HG02798 (cell line): ENCODE data around the gene AP5Z1.

ENCODE experiments used
- ATAC-seq: cut with Tn5 transposase; IDR thresholded peaks from one replicate; pipeline ENCODE4 v1.9.1; 2021; ENCODE audit warnings: mild to moderate bottlenecking; ENCODE audit not compliant: unreplicated experiment, poor library complexity

Gene AP5Z1

DNA sequence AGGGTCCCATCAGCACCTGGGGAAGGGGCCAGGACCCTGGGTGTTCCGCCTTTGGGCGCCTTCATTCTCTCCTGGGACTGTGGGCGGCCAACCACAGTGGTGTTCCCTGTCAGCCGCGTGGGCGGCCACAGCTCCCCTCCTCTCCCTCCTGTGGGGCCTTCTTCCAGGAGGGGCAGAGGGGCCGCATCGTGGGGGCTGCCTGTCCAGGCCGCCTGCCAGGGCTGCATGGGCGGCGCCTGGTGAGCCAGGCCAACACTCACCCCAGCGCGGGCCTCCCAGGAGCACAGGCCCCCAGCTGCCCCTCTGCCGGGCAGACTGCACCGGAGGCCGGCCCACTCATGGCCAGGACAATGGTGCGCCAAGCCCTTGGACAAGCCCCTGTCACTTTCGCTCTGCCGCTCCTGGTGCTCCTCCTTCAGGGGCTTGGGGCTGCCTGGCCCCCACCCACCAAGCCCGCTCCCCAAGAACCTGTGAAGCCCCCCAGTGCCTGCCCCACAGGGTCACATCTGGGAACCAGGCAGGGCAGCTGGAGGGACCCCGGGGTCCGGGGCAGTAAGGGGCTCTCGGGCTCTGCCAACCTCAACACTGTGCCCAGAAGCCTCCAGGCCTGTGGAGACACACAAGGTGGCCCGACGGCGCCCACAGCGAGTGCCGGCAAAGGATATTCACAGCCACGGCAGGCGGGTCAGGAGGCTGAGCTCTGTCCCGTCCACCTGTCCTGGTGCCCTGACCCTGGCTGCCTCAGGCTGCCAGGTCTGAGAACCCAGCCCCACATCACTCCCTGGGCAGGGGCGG is 42.8 kb downstream of the AP5Z1 start:
- no peak for ATAC-seq

- ATAC-seq, result no peak
These were observed 44.4 kb downstream of the AP5Z1 start for GRCh38 chr7:4819560-4820404.

GRCh38 chr7:4820405-4820966 is 45.1 kb downstream of the AP5Z1 start:
- ATAC-seq, result no peak

- ATAC-seq, result no peak
These were observed 45.6 kb downstream of the AP5Z1 start for GRCh38 chr7:4820967-4821471.

DNA sequence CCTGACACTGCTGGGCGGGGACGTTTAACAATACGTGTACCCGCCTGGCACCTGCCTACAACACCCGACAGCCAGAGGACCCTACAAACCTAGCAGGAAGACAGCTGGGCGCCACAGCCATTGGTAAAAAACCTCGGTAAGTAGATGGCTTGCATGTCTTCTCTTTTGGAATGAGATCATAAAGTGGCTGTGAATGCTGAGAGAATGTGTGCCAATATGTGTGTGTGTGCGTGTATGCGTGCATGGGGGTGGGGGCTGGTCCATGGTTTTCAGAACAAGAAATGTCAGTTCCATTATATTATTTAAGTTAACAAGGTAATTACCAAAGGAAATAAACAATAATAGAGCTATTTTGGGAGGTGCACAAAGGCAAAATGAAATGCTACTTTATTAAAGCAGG is 47.3 kb downstream of the AP5Z1 start:
- ATAC-seq, result no peak

DNA sequence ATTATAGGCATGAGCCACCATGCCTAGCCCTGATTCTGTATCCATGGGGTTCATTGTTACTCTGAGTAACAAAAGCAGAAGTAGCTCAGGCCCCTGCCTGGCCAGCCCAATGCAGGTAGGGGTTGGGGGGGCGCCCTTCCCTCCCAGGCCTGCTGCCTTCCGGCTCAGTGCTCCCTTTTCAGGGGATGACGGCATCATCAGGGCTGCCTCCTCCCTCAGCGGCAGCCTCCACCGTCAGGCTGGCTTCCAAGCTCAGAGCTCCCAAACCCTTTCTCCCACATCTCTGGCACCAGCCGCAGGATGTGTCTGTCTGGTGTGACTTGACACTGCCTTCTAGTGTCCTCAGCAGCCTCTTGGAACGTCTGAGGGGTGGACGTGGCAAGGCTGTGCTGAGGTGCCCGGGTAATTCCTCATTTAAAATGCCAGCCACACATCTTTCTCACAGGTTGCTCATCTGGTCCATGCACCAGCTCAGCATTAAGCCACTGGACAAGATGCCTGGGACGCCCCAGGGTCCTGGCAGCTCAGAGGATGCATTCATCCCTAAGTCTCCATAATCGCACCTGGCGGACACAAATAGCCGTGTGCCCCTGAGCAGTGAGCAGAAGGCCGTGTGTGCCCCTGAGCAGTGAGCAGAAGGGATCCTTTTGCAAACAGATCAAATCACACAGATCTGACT is 48.2 kb downstream of the AP5Z1 start:
- no peak for ATAC-seq

DNA sequence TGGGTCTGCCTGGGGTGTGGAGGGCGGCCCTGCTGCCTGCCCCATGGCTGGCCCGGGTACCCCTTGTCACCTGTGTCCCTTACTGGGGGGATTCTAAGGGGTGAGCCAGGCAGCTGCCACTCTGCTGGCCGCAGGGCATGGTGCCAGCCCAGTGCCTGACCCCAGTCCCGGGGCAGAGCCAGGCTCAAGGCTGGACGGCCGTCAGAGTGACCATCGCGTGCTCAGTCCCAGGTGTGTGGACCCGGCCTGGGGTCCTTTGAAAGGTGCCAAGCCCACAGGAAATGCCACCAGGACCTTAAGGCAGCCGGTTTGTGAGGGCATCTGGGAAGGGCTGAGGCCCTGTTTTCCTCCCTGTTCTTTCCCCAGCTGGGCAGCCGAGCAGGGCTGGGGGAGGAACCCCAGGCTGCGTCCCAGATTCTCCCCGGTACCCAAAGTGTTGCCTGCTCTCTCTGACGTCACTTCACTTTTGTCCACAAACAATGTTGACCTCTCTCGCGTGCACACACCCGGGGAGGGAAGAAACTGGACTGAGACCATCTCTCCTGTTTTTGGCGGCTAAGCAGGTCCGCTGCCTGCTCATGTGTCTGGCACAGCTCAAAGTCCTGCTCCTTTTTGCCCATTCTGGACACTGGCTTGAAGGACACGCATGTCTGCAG is 48.8 kb downstream of the AP5Z1 start:
- no peak for ATAC-seq

DNA sequence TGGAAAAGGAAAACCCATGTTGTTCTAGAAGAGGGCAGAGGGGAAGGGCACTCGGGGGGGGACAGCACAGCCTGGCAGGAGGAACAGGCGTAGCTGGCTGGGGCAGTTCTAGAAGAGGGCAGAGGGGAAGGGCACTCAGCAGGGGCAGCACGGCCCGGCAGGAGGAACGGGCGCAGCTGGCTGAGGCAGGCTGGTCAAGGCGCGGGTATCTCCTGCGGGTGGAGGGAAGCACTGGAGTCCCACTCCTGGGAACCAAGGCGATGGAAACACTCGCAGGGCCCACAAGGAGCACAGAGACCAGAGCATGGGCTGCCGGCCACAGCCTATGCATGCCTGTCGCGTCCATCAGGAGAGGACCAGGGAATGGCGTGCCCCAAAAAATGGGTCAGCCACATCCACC is 49.7 kb downstream of the AP5Z1 start:
- ATAC-seq, result no peak

GRCh38 chr7:4828720-4829383 is 53.4 kb downstream of the AP5Z1 start:
- no peak for ATAC-seq

DNA sequence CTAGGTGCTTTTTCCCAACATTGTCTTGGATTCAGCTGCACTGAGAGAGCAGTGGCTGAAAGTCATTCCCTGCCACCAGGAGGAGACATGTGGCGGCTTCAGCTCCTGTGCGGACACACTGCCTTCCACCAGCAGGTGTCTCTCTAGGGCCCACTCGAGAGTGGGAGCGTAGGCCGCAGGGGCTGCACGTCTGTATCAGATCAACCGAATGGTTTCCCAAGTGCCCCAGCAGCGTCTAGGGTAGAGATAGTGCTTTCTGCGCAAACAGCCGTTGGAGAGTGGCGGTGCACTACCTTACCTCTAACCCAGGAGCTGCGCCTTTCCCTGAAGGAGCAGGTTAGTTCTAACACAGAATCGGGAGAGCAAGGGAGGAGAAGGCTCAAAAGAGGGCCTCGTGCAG is 54.8 kb downstream of the AP5Z1 start:
- ATAC-seq, result no peak

DNA sequence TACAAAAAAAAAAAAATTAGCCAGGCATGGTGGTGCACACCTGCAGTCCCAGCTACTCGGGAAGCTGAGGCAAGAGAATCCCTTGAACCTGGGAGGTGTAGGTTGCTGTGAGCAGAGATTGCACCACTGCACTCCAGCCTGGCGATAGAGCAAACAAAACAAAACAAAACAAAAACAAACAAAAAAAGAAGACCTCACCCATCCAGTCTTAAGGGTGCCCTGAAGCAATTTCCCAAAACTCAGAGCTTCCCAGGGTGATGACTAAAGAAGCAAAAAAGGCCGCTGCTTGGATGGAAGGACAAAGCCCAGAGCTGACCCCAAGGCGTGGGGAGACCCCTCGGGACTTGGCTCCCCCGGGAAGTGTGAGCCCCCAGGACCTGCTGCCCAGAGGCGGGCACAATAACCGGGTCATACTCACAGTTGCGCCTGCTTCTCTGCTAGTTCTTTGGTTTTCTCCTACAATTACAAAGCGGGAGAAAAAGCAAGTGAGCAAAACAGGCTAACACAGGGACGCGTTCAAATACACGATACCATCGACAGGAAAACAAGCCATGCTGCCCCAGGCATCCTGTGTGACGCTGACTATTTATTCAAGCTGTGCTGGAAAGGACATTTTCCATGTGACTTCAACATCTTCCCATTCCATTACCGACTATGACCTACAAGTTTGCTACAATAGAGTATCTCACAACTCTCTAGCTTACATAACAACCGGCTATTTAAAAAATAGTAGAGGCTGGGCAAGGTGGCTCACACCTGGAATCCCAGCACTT is 56.5 kb downstream of the AP5Z1 start:
- ATAC-seq, result no peak

DNA sequence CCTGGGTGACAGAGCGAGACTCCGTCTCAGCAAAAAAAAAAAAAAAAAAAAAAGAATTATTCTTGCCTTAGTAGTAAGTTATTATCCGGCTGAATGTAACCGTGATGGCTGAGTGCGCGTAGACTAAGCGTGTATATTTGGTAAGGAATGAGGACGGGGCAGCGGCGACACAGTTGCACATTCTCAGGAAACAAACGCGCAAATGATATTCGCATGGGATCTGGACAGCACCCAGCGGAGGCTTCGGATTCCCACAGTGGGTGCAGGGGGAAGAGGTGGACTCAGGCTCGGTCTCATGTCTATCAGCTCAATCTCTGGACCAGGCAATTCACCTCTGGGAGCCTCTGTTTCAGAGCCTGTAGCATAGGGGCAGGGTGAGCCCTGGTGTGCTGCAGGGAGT is 57.3 kb downstream of the AP5Z1 start:
- no peak for ATAC-seq

DNA sequence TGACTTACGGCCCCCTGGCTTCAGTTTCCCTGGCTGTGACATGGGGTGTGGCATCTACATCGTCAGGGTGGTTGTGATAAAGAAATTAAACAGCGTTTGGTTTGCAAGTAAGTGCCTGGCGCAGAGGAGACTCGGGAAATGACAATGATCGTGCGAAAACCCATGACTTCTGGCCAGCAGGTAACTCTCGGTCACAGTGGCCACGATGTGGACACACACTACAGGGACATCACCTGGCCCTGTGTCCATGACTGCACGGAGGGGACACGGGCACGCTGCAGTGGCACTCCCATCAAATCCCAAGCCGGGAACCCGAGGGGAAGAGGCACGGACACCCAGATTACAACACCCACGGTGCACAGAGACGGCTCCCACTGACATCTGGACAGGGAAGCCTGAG is 57.8 kb downstream of the AP5Z1 start:
- no peak for ATAC-seq

DNA sequence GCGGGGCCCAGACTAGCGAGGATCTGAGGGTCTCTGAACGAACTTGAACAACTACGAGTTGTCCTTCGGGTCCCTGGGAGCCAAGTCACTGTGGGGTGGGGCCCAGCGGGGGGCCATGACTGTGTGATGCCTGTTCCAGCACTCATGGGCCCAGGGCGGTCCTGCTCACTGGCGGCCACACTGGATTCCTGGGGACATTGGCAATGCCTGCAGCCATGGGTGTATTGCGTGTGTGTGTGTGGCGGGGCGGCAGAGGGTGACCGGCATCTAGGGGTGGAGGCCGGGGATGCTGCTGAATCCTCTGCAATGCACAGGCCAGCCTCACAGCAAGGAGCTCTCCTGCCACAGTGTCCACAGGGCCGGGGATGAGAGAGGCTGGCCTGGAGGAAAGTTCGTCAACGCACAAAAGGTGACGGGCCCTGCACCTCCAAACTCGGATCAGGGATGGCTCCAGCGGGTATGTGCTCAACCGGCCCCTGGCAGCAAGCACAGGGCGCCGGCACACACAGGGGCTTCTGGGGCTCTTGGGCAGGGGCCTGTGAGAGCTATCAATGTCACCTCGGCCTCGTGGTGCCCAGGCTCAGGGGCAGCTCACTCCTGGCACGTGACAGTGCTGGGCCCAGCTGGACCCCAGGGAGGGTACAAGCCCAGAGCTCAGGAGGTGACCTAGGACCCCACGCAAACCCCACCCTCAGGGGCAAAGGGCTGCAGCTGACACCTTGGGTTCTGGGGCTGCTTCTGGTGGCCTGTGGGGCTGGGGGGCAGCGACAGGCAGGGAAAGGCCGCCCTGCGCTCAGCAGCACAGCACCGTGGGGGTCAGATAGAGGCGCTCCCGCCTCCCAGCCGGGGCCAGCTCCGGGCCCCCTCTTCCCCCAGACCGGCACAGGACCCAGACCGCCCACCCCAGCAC is 58.5 kb downstream of the AP5Z1 start:
- no peak for ATAC-seq

- ATAC-seq, result no peak
These were observed 59.4 kb downstream of the AP5Z1 start for GRCh38 chr7:4834601-4835397.

DNA sequence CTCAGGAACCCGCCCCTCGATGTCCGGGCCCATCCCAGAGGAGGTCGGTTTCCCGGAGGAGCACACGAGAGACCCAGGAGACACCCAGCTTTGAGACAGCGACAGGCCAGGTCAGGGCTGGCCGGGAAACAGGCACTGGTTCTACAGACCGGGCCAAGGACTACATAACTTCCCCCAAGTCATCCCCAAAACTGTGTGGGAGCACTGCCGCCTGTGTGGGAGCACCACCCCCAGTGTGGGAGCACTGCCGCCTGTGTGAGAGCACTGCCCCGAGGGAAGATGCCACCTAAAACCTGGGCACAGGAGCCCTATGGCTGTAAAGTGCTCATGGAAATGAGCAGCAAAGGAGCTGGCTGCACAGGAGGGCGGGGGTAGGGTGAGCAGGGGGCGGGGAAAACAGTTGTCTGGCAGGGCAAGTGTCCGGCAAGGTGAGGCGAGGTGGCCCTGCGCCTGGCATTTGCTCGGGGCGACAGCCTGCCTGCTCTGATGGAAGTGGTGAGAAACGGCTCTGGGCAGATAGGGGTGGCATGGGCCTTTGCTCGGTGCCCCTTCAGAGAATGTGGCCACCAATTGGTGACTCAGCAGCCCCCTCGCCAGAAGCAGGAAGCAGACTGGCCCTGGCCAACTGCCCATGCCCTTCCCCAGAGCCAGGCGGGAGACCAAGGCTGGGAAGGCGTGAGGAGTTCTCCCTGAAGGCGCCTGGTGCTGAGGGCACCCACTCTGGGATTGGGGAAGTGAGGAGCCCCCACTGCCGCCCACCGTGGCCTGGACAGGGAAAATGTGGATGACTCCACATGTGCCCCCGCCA is 60.2 kb downstream of the AP5Z1 start:
- ATAC-seq, result no peak
